Embryonic facial prominence (tissue), 1 donor: Measurements from ENCODE around the gene SF1.
"Not testable (repeated sequence)": the region's sequence is repeated elsewhere in the genome, so short reads cannot be mapped to it uniquely, and the experiment has no call there.

ENCODE experiments used
- DNase-seq: peaks from one replicate; pipeline ENCODE4 v3.0.0-alpha.2; 2016; ENCODE audit errors: extremely low spot score

The SF1 gene

GRCh38 chr11:64778473-64779298, at the start of gene SF1:
TSS of gene SF1 (minus strand) at chr11:64778542. CDS start at chr11:64778392, 150 bp downstream.
- DNase-seq, result peak; percentile 100

GRCh38 chr11:64827451-64827839, 49.1 kb upstream of the SF1 start:
- DNase-seq, result no peak

GRCh38 chr11:64826578-64827450, 48.5 kb upstream of the SF1 start:
- DNase-seq, result no peak

GRCh38 chr11:64826062-64826461, 47.7 kb upstream of the SF1 start:
- no peak for DNase-seq

GRCh38 chr11:64823568-64824119, 45.3 kb upstream of the SF1 start:
- no peak for DNase-seq

GRCh38 chr11:64817476-64817875, 39.1 kb upstream of the SF1 start:
- no peak for DNase-seq

- DNase-seq, result not testable (repeated sequence)
These were observed 37.1 kb upstream of the SF1 start for GRCh38 chr11:64815433-64815832.

- no peak for DNase-seq
These were observed 36.4 kb upstream of the SF1 start for GRCh38 chr11:64814712-64815187.

GRCh38 chr11:64813826-64814225, 35.5 kb upstream of the SF1 start:
- DNase-seq, result no peak

- no peak for DNase-seq
These were observed 32.5 kb upstream of the SF1 start for GRCh38 chr11:64810891-64811272.

GRCh38 chr11:64810271-64810890, 32.0 kb upstream of the SF1 start, which contains the start of gene MEN1:
TSS of gene MEN1 (minus strand) at chr11:64810551. CDS start at chr11:64810109, 442 bp downstream.
- DNase-seq, result peak; percentile 90

GRCh38 chr11:64809781-64810241, 31.5 kb upstream of the SF1 start:
- no peak for DNase-seq

- no peak for DNase-seq
These were observed 27.1 kb upstream of the SF1 start for GRCh38 chr11:64805481-64805880.

GRCh38 chr11:64804346-64805210, 26.2 kb upstream of the SF1 start:
- DNase-seq, result no peak

- DNase-seq, result no peak
These were observed 25.6 kb upstream of the SF1 start for GRCh38 chr11:64803846-64804345.

- DNase-seq, result peak; percentile 69
These were observed 25.0 kb upstream of the SF1 start, which contains the start of gene MAP4K2 for GRCh38 chr11:64803158-64803845. TSS of gene MAP4K2 (minus strand) at chr11:64803214. CDS start at chr11:64803149, 65 bp downstream.

- no peak for DNase-seq
These were observed 24.2 kb upstream of the SF1 start for GRCh38 chr11:64802370-64803157.

GRCh38 chr11:64801561-64802369, 23.4 kb upstream of the SF1 start:
- no peak for DNase-seq
